Astrocyte of the cerebellum (primary cell): Measurements from ENCODE around the gene KLHL17.
"Not testable (repeated sequence)": the region's sequence is repeated elsewhere in the genome, so short reads cannot be mapped to it uniquely, and the experiment has no call there.

Experiments used
- DNase-seq: peaks from one replicate; pipeline ENCODE4 v3.0.0-alpha.2; 2011; ENCODE audit warnings: low read depth
- H3K4me3 ChIP-seq: 2 replicates; pipeline ENCODE4 v1.5.1; 2011; ENCODE audit warnings: mild to moderate bottlenecking, low read depth, low read length, moderate library complexity
- in situ Hi-C: cut with HindIII; loops from 2 replicates; pipeline ENCODE4 v1.10.0; 2017; ENCODE audit warnings: low sequenced_read_pairs
- TF ChIP-seq, protein P1 (sequence below): IDR thresholded peaks from 2 replicates; pipeline ENCODE4 v1.5.1; 2012; ENCODE audit warnings: low read length, low read depth, moderate library complexity, mild to moderate bottlenecking; ENCODE audit errors: missing control alignments

Gene KLHL17

DNA sequence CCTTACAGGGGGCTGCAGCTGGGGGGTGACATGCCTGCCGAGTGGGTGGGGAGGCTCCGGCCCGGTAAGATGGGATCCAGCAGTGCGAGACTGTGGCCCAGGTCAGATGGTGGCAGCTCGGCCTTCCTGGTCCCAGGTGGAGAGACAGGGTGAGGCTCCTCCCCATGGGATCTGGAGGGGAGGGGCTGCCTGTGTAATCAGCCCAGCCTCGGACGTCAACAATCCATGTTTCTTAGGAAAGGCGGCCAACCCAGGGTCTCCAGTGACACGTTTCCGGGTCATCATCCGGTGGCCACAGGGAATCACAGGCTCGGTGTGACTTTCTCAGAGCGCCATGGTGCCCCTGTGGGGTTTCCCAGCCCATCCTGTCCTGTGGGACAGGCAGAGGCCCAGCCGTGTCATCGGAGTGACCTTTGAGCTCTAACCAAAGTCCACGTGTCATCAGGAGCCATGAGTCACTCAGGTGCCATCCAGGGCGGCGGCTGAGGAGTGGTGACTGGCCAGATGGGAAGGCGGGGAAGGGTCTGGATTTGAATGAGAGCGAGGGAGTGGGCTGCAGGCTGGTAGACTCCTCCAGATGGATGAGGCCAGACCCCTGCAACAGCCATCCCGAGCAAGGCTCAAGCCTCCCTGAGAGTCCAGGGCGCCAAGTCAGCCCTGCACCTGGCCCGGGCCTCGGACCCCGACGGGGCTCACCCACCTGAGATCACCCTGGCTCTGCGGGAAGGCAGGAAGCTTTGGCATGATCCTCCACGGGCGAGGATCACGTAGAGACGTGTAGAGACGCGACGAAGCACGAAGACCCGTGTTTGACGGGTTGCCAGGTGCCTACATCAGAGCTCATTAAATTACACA lies 46.1 kb downstream of the KLHL17 start:
- DNase-seq: no peak
- in situ Hi-C loops: no loop called here
- TF ChIP-seq, protein P1, sequence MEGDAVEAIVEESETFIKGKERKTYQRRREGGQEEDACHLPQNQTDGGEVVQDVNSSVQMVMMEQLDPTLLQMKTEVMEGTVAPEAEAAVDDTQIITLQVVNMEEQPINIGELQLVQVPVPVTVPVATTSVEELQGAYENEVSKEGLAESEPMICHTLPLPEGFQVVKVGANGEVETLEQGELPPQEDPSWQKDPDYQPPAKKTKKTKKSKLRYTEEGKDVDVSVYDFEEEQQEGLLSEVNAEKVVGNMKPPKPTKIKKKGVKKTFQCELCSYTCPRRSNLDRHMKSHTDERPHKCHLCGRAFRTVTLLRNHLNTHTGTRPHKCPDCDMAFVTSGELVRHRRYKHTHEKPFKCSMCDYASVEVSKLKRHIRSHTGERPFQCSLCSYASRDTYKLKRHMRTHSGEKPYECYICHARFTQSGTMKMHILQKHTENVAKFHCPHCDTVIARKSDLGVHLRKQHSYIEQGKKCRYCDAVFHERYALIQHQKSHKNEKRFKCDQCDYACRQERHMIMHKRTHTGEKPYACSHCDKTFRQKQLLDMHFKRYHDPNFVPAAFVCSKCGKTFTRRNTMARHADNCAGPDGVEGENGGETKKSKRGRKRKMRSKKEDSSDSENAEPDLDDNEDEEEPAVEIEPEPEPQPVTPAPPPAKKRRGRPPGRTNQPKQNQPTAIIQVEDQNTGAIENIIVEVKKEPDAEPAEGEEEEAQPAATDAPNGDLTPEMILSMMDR: no peak

DNA sequence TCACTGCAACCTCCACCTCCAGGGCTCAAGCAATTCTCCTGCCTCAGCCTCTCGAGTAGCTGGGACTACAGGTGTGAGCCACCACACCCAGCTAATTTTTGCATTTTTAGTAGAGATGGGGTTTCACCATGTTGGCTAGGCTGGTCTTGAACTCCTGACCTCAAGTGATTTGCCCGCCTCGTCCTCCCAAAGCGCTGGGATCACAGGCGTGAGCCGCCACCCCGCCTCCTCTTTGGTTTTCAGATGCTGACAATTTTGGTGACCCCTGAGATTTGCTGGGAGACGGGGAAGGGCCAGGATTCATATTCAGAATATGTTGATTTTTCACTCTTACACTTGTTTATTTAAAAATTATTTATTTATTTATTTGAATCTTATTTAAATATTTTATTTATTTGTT lies 49.7 kb downstream of the KLHL17 start:
- DNase-seq, H3K4me3 ChIP-seq, in situ Hi-C loops: not testable (repeated sequence)

More for the DNA sequence above, 46.1 kb downstream of the KLHL17 start:
- no peak overlapping the region for H3K4me3 ChIP-seq

DNA sequence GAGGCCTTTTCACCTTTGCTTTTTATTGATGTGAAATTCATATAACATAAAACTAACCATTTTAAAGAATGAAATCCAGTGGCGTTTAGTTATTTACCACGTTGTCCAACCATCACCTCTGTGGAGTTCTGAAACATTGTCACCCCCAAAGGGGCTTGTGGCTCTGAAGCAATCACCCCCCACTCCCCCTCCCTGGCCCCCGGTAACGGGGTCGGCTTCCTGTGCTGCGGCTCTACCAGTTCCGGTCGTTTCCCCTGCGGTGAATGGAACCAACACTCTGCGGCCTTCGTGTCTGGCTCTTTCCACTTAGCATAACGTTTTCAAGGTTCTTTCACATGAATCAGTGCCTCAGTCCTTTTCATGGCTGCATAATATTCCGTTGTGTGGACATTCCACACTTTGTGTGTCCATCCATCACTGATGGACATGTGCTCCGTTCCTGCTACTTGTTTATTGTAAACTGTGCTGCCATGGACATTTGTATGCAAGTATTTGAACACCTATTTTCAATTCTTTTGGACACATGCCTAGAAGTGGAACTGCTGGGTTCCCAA lies 51.1 kb downstream of the KLHL17 start:
- no peak for DNase-seq
- in situ Hi-C loops: no loop called here
- TF ChIP-seq, protein P1: no peak
- no peak overlapping the region for H3K4me3 ChIP-seq

DNA sequence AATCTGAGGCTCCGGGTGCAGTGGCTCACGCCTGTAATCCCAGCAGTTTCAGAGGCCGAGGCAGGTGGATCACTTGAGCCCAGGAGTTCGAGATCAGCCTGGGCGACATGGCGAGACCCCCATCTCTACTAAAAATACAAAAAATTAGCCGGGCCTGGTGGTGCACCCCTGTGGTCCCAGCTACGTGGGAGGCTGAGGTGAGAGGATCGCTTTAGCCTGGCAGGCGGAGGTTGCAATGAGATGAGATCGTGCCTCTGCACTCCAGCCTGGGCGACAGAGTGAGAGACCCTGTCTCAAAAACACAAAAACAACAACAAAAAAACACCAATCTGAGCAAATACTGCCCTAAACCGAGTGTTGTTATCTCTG lies 52.3 kb downstream of the KLHL17 start:
- H3K4me3 ChIP-seq: peak overlapping the region; percentile 49
- DNase-seq, in situ Hi-C loops: not testable (repeated sequence)

DNA sequence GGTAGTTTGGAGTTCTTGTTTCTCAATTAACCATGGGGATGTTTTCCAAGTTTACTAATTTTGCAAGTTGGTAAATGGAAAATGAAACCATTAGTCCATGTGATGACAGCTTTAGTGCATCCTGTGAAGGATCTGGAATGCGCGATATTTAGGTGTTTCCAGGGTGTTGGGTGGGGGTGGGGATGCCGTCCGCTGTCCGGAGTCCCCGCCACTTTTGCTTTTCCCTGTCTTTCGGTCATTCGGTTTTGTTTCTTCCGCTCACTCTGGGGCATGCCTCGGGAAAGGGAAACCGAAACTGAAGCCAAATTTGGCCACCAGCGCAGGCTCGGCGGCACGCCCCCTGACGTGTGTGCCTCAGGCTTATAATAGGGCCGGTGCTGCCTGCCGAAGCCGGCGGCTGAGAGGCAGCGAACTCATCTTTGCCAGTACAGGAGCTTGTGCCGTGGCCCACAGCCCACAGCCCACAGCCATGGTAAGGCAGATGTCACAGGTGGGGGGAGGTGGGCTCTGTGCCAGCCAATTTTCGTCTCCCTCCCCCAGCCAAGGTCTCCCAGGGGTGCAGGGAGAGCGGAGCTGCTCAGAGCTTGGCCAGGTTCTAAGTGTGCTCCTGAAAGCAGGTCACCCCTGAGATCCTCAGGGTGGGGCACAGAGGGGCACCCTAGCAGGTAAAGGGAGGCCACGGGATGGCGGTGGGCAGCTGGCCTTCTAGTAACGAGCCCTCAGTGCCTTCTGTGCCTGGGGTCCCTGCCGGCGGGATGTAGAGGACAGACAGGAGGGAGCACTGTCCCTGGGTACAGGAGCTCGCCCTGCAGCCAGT lies 52.9 kb downstream of the KLHL17 start, which contains the start of gene ISG15:
Gene ISG15 (plus strand): TSS at position 393 of the 817 bp plus-strand sequence. CDS start 77 bp downstream, at position 470.
- in situ Hi-C loops: no loop called here
- TF ChIP-seq, protein P1: no peak
- peak; percentile 70 for DNase-seq
- peak within 1 kb of the TSS; percentile 49 for H3K4me3 ChIP-seq

DNA sequence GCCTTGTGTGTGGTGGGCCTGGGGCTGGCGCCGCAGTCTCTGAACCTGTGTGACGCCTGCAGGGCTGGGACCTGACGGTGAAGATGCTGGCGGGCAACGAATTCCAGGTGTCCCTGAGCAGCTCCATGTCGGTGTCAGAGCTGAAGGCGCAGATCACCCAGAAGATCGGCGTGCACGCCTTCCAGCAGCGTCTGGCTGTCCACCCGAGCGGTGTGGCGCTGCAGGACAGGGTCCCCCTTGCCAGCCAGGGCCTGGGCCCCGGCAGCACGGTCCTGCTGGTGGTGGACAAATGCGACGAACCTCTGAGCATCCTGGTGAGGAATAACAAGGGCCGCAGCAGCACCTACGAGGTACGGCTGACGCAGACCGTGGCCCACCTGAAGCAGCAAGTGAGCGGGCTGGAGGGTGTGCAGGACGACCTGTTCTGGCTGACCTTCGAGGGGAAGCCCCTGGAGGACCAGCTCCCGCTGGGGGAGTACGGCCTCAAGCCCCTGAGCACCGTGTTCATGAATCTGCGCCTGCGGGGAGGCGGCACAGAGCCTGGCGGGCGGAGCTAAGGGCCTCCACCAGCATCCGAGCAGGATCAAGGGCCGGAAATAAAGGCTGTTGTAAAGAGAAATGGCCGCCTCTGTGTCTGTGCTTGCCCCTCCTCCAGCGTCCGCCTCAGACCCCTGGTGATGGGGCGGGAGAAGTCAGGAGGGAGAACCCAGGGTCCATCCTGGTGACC lies 53.7 kb downstream of the KLHL17 start:
- peak overlapping the region; percentile 49 for H3K4me3 ChIP-seq
- TF ChIP-seq, protein P1: no peak
- no peak for DNase-seq
- in situ Hi-C loops: no loop called here
